ENCODE measurements around the gene IRX3. TPM values are rescaled to one million over a fixed set of nuclear protein-coding genes. Genes with fewer than 3 reads are reported as not detected.

The IRX3 gene
- total RNA-seq, 1 donor from 2014 or later: 28.9 TPM

DNA sequence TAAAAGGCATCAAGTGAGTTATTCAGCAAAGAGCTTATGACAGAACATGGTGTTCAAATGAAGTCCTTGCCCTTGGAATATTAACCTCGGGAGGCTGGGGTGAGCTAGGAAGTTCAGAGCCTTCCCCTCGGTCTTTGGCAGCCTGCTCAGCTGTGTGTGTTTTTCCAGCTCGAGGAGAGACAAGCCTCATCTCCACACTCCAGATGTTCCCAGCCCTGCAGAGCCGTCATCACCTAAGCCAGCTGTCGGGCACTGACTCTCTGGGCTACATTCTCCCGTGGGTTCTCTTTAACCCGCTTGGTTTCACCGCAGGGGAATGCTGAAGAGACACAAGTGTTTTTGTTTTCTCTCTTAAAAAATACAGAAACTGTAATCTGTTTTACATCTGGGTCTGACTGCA is 47.1 kb downstream of the IRX3 start:
- peaks cover 4% of the 10 kb centered on the region for H3K9me3 Mint-ChIP-seq
- H3K27ac Mint-ChIP-seq (ENCODE audit: unreplicated experiment): no peak overlapping the region
- H3K36me3 Mint-ChIP-seq (ENCODE audit: low read depth): no peaks in the 10 kb centered on the region
- TF ChIP-seq, protein P1, sequence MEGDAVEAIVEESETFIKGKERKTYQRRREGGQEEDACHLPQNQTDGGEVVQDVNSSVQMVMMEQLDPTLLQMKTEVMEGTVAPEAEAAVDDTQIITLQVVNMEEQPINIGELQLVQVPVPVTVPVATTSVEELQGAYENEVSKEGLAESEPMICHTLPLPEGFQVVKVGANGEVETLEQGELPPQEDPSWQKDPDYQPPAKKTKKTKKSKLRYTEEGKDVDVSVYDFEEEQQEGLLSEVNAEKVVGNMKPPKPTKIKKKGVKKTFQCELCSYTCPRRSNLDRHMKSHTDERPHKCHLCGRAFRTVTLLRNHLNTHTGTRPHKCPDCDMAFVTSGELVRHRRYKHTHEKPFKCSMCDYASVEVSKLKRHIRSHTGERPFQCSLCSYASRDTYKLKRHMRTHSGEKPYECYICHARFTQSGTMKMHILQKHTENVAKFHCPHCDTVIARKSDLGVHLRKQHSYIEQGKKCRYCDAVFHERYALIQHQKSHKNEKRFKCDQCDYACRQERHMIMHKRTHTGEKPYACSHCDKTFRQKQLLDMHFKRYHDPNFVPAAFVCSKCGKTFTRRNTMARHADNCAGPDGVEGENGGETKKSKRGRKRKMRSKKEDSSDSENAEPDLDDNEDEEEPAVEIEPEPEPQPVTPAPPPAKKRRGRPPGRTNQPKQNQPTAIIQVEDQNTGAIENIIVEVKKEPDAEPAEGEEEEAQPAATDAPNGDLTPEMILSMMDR (conservative IDR thresholded peaks at IDR 0.05): no peak
- H3K4me3 Mint-ChIP-seq: no peak overlapping the region
- no peak for DNase-seq (ENCODE audit: low read depth, low spot score)
- H3K4me1 Mint-ChIP-seq: peaks cover 29% of the 10 kb centered on the region
- H3K27me3 Mint-ChIP-seq (ENCODE audit: low read depth): no peaks in the 10 kb centered on the region

DNA sequence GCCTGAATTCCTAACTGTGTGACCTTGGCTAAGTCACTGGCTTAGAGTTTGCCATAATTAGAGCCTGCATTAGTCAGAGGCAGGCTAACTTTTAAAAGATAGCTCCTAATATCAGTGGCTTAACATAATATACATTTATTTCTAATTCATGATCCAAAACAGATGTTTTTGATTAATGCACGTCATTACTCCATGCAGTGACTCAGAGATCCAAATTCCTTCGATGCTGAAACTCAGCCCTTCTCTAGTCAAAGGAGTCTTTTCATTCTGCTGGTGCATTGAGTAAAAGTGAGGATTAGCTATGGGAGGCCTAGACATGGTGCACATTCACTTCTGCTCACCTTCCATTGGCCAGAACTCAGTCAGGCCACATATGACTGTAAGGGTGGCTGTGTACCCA is 49.8 kb downstream of the IRX3 start:
- H3K27ac Mint-ChIP-seq (ENCODE audit: unreplicated experiment): no peak overlapping the region
- H3K27me3 Mint-ChIP-seq (ENCODE audit: low read depth): no peaks in the 10 kb centered on the region
- no peaks in the 10 kb centered on the region for H3K36me3 Mint-ChIP-seq (ENCODE audit: low read depth)
- peaks cover 22% of the 10 kb centered on the region for H3K4me1 Mint-ChIP-seq
- TF ChIP-seq, protein P1 (conservative IDR thresholded peaks at IDR 0.05): no peak
- no peak for DNase-seq (ENCODE audit: low read depth, low spot score)
- no peak overlapping the region for H3K4me3 Mint-ChIP-seq
- H3K9me3 Mint-ChIP-seq: no peaks in the 10 kb centered on the region

DNA sequence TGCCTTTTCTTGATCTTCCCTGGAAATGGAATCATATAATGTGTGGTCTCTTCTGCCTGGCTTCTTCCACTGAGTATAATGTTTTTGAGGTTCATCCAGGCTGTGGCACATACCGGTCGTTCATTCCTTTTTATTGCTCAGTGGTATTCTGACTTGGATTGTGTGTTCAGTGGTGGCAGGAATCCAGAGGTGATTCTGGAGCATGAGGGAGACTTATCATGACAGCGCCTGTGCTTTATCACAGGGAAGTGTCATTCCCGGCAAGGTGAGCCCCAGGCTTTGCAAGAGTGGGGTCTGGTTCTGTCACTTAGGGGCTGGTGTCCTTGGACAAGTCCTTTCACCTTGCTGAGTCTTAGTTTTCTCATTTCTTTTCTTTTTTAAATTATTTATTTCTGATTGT is 53.0 kb downstream of the IRX3 start:
- Mint-ChIP-seq H3K9me3 (no peaks in the 10 kb centered on the region), H3K27ac (ENCODE audit: unreplicated experiment) (no peak overlapping the region), H3K4me3 (no peak overlapping the region), H3K36me3 (ENCODE audit: low read depth) (no peaks in the 10 kb centered on the region), H3K27me3 (ENCODE audit: low read depth) (no peaks in the 10 kb centered on the region), H3K4me1 (peaks cover 5% of the 10 kb centered on the region)
- no peak for DNase-seq (ENCODE audit: low read depth, low spot score)
- TF ChIP-seq, protein P1 (conservative IDR thresholded peaks at IDR 0.05): no peak

All from neural crest cell (in vitro differentiated cells).